Neural progenitor cell (in vitro differentiated cells): ENCODE data around the gene REC114. TPM values are rescaled to one million over a fixed set of nuclear protein-coding genes. Genes with fewer than 3 reads are reported as not detected.

Experiments used
- DNase-seq: peaks from one replicate; pipeline ENCODE4 v3.0.0-alpha.2; 2016; ENCODE audit warnings: low spot score
- H2AFZ ChIP-seq: fragments of 200-600 bp; sonication (generic); replicated peaks from 2 replicates; pipeline ENCODE4 v1.6.1; 2016; ENCODE audit warnings: antibody characterized with exemption
- H3F3A ChIP-seq: fragments of 200-600 bp; sonication (generic); 2 replicates; pipeline ENCODE4 v1.6.1; 2016; ENCODE audit warnings: antibody characterized with exemption, low read depth
- H3K27ac ChIP-seq: fragments of 200-600 bp; sonication (generic); 2 replicates; pipeline ENCODE4 v1.5.1; 2016; ENCODE audit warnings: mild to moderate bottlenecking
- H3K27me3 ChIP-seq: fragments of 200-600 bp; sonication (generic); 2 replicates; pipeline ENCODE4 v1.6.1; 2016; ENCODE audit warnings: mild to moderate bottlenecking, moderate library complexity
- H3K36me3 ChIP-seq: fragments of 200-600 bp; sonication (generic); 2 replicates; pipeline ENCODE4 v1.5.1; 2016
- H3K4me1 ChIP-seq: fragments of 200-600 bp; sonication (generic); 2 replicates; pipeline ENCODE4 v1.6.1; 2016; ENCODE audit warnings: mixed run types
- H3K4me2 ChIP-seq: fragments of 200-600 bp; sonication (generic); 2 replicates; pipeline ENCODE4 v1.6.1; 2016
- H3K4me3 ChIP-seq: fragments of 200-600 bp; sonication (generic); 2 replicates; pipeline ENCODE4 v1.5.1; 2016
- H3K79me2 ChIP-seq: fragments of 200-600 bp; sonication (generic); 2 replicates; pipeline ENCODE4 v1.6.1; 2016; ENCODE audit warnings: low read depth
- H3K9ac ChIP-seq: fragments of 200-600 bp; sonication (generic); 2 replicates; pipeline ENCODE4 v1.6.1; 2016
- H3K9me3 ChIP-seq: fragments of 200-600 bp; sonication (generic); 2 replicates; pipeline ENCODE4 v1.5.1; 2016; ENCODE audit warnings: low read depth
- H4K20me1 ChIP-seq: fragments of 200-600 bp; sonication (generic); 2 replicates; pipeline ENCODE4 v1.6.1; 2016; ENCODE audit warnings: low read depth
- H3K27ac Mint-ChIP-seq: 3 replicates; pipeline ENCODE4 v1.8.0; 2021; ENCODE audit warnings: mixed read lengths
- H3K27me3 Mint-ChIP-seq: 2 replicates; pipeline ENCODE4 v1.8.0; 2022; ENCODE audit warnings: low read depth, mild to moderate bottlenecking, inconsistent platforms, moderate library complexity, mixed read lengths; ENCODE audit not compliant: insufficient read depth
- H3K36me3 Mint-ChIP-seq: 3 replicates; pipeline ENCODE4 v1.8.0; 2021; ENCODE audit warnings: mixed read lengths
- H3K4me1 Mint-ChIP-seq: 3 replicates; pipeline ENCODE4 v1.8.0; 2021; ENCODE audit warnings: mixed read lengths
- H3K4me3 Mint-ChIP-seq: 3 replicates; pipeline ENCODE4 v1.8.0; 2021; ENCODE audit warnings: mild to moderate bottlenecking, moderate library complexity, mixed read lengths
- H3K9me3 Mint-ChIP-seq: 3 replicates; pipeline ENCODE4 v1.8.0; 2020; ENCODE audit warnings: mixed read lengths
- EZH2 ChIP-seq: fragments of 200-600 bp; sonication (generic); IDR thresholded peaks from 2 replicates; pipeline ENCODE4 v1.6.1; 2017; ENCODE audit warnings: antibody characterized with exemption, mild to moderate bottlenecking, moderate library complexity
- EZH2phosphoT487 ChIP-seq: fragments of 200-600 bp; sonication (generic); IDR thresholded peaks from 2 replicates; pipeline ENCODE4 v1.6.1; 2017; ENCODE audit warnings: antibody characterized with exemption
- total RNA-seq: library from RNA; depleted of rRNA; stranded (reverse); fragments of >200 nt; gene quantifications from 2 replicates; pipeline ENCODE4 v1.2.3, GENCODE V29; 2015; ENCODE audit warnings: low replicate concordance
- TF ChIP-seq, protein P1 (sequence below): fragments of 200-600 bp; sonication (generic); IDR thresholded peaks from 2 replicates; pipeline ENCODE4 v1.5.1; 2017; ENCODE audit warnings: antibody characterized with exemption, mild to moderate bottlenecking

Gene REC114
- total RNA-seq, 1 donor from 2014 or later: not detected

DNA sequence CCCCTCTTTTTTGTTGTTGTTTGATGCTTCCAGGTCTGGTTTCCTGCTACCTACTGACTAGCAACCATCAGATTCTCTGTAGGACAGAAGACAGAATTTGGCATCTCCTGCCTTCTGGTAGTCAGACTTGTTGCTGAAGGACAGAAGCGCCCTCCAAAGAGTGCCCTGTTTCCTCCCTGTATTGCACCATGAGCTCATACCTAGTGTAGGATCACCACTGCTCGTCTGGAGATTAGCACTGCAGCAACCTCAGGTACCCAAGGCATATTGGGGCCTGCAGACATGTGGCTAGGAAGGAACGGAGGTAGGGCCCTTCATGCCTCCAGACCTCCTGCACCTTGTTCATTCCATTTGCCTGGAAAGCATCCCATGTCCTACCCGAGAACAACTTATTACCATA is 112.1 kb downstream of the REC114 start:
- H3K36me3 ChIP-seq: no peaks in the 10 kb centered on the region
- no peak overlapping the region for H3K4me2 ChIP-seq
- TF ChIP-seq EZH2 (no peak), EZH2phosphoT487 (no peak)
- TF ChIP-seq, protein P1, sequence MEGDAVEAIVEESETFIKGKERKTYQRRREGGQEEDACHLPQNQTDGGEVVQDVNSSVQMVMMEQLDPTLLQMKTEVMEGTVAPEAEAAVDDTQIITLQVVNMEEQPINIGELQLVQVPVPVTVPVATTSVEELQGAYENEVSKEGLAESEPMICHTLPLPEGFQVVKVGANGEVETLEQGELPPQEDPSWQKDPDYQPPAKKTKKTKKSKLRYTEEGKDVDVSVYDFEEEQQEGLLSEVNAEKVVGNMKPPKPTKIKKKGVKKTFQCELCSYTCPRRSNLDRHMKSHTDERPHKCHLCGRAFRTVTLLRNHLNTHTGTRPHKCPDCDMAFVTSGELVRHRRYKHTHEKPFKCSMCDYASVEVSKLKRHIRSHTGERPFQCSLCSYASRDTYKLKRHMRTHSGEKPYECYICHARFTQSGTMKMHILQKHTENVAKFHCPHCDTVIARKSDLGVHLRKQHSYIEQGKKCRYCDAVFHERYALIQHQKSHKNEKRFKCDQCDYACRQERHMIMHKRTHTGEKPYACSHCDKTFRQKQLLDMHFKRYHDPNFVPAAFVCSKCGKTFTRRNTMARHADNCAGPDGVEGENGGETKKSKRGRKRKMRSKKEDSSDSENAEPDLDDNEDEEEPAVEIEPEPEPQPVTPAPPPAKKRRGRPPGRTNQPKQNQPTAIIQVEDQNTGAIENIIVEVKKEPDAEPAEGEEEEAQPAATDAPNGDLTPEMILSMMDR: no peak
- H3K9me3 Mint-ChIP-seq: no peaks in the 10 kb centered on the region
- no peak overlapping the region for H3K9ac ChIP-seq
- no peak overlapping the region for H3K27ac Mint-ChIP-seq
- no peak overlapping the region for H3K27ac ChIP-seq
- H3F3A ChIP-seq: no peaks in the 10 kb centered on the region
- no peaks in the 10 kb centered on the region for H3K27me3 Mint-ChIP-seq
- no peaks in the 10 kb centered on the region for H3K27me3 ChIP-seq
- no peaks in the 10 kb centered on the region for H3K4me1 ChIP-seq
- H3K4me3 ChIP-seq: no peak overlapping the region
- DNase-seq: no peak
- no peak overlapping the region for H3K4me3 Mint-ChIP-seq
- H4K20me1 ChIP-seq: no peaks in the 10 kb centered on the region
- no peak overlapping the region for H2AFZ ChIP-seq
- H3K36me3 Mint-ChIP-seq: peaks cover 7% of the 10 kb centered on the region
- H3K79me2 ChIP-seq: no peaks in the 10 kb centered on the region
- peaks cover 10% of the 10 kb centered on the region for H3K4me1 Mint-ChIP-seq
- no peaks in the 10 kb centered on the region for H3K9me3 ChIP-seq

DNA sequence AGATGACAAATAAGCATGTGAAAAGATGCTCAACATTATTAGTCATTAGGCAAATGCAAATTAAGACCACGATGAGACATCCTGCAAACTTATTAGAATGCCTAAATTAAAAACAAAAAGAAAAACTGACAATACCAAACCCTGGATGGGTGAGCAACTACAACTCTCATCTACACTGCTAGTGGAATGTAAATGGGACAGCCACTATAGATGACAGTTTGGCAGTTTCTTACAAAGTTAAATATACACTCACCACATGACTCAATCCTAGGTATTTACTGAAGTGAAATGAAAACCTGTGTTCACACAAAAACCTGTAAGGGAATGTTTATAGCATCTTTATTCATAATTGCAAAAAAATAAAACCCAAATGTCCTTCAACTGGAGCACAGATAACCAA is 115.6 kb downstream of the REC114 start:
- H3K4me3 Mint-ChIP-seq: no peak overlapping the region

DNA sequence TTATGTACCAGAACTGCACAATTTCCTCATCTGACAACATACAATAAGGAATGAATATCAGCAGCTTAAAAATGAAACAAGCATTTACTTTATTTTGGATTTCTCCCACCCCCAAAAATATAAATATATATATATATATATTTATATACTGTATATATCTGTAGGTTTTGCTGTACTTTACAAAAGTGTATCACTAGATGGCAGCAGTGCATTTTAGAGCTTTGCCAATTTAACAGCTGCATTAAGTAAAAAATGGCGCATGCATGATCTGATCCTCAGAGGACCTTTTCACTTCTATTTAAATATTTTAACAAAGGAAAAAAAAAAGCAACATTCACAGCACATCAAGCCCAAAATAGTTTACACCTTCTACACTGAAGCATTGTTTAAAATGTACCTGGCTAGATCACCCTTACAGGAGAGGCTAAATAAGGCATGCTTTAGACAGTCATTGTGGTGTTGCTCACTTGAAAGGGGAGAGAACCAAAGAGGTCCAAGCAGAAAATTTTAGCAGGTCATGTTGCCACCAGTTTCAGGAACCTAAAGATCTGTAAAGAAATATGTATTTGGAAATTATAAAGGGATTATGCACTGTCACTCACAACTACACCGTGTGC is 117.6 kb downstream of the REC114 start:
- no peak overlapping the region for H3K4me3 ChIP-seq
- H3K27ac ChIP-seq: no peak overlapping the region
- no peaks in the 10 kb centered on the region for H3K9me3 ChIP-seq
- TF ChIP-seq EZH2phosphoT487 (no peak), EZH2 (no peak)
- TF ChIP-seq, protein P1: peak; percentile 59
- H3K9ac ChIP-seq: no peak overlapping the region
- H3F3A ChIP-seq: no peaks in the 10 kb centered on the region
- Mint-ChIP-seq H3K27ac (no peak overlapping the region), H3K4me1 (peaks cover 24% of the 10 kb centered on the region), H3K36me3 (peaks cover 12% of the 10 kb centered on the region), H3K27me3 (peaks cover 3% of the 10 kb centered on the region), H3K9me3 (no peaks in the 10 kb centered on the region), H3K4me3 (no peak overlapping the region)
- H3K79me2 ChIP-seq: peaks cover 3% of the 10 kb centered on the region
- H3K4me2 ChIP-seq: no peak overlapping the region
- DNase-seq: peak; percentile 49
- H3K27me3 ChIP-seq: no peaks in the 10 kb centered on the region
- peaks cover 13% of the 10 kb centered on the region for H4K20me1 ChIP-seq
- peaks cover 8% of the 10 kb centered on the region for H3K36me3 ChIP-seq
- H3K4me1 ChIP-seq: no peaks in the 10 kb centered on the region
- no peak overlapping the region for H2AFZ ChIP-seq

More for the DNA sequence above, 115.6 kb downstream of the REC114 start:
- Histone ChIP-seq H4K20me1 (peaks cover 6% of the 10 kb centered on the region), H3K4me3 (no peak overlapping the region), H3K9me3 (no peaks in the 10 kb centered on the region), H2AFZ (no peak overlapping the region), H3K36me3 (peaks cover 6% of the 10 kb centered on the region), H3K27ac (no peak overlapping the region), H3F3A (no peaks in the 10 kb centered on the region), H3K27me3 (no peaks in the 10 kb centered on the region), H3K79me2 (no peaks in the 10 kb centered on the region), H3K4me2 (no peak overlapping the region), H3K4me1 (no peaks in the 10 kb centered on the region), H3K9ac (no peak overlapping the region)
- peaks cover 11% of the 10 kb centered on the region for H3K36me3 Mint-ChIP-seq
- H3K27ac Mint-ChIP-seq: no peak overlapping the region
- H3K4me1 Mint-ChIP-seq: peaks cover 10% of the 10 kb centered on the region
- TF ChIP-seq EZH2 (no peak), EZH2phosphoT487 (no peak)
- TF ChIP-seq, protein P1: no peak
- no peaks in the 10 kb centered on the region for H3K9me3 Mint-ChIP-seq
- DNase-seq: no peak
- no peaks in the 10 kb centered on the region for H3K27me3 Mint-ChIP-seq
